C4-2B (cell line): Measurements from ENCODE around the gene MYZAP.

Source experiments
- ZFX ChIP-seq: fragments of 450-650 bp; IDR thresholded peaks from 2 replicates; pipeline ENCODE4 v1.6.1; 2017
- TF ChIP-seq, protein P1 (sequence below): fragments of 450-650 bp; conservative IDR thresholded peaks from 2 replicates; pipeline ENCODE4 v1.5.1; 2017; ENCODE audit warnings: mild to moderate bottlenecking

DNA sequence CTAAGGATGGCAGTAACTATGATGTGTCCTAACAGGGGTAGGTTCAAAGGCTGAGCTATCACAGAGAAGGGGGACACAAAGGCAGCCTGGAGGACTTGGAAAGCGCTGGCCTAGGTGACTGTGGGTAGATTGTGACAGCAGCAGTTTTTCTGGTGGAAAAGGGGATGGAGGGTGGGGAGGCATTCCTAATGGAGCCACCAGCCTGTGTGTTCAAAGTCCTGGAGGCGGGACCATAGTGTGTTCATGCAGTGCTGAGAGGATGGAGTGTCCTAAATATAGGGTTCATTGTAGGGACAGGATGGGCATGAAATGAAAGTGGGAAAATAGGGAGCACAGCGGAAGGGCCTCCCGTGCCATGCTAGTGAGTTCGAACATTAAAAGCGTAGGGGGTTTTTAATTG, 63.3 kb downstream of the MYZAP start:
- TF ChIP-seq, protein P1, sequence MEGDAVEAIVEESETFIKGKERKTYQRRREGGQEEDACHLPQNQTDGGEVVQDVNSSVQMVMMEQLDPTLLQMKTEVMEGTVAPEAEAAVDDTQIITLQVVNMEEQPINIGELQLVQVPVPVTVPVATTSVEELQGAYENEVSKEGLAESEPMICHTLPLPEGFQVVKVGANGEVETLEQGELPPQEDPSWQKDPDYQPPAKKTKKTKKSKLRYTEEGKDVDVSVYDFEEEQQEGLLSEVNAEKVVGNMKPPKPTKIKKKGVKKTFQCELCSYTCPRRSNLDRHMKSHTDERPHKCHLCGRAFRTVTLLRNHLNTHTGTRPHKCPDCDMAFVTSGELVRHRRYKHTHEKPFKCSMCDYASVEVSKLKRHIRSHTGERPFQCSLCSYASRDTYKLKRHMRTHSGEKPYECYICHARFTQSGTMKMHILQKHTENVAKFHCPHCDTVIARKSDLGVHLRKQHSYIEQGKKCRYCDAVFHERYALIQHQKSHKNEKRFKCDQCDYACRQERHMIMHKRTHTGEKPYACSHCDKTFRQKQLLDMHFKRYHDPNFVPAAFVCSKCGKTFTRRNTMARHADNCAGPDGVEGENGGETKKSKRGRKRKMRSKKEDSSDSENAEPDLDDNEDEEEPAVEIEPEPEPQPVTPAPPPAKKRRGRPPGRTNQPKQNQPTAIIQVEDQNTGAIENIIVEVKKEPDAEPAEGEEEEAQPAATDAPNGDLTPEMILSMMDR, result no peak
- no peak for TF ChIP-seq ZFX
